Natural killer cell (primary cell): Measurements from ENCODE around the gene CARS1. TPM values are rescaled to one million over a fixed set of nuclear protein-coding genes. Genes with fewer than 3 reads are reported as not detected.
A peak's percentile ranks its signal among the peaks of the same experiment; 100 is the strongest.

Source experiments
- ATAC-seq, 3 donors: fragments of 150-1000 bp in 2 of 3; fragments of 200-7000 bp in 1 of 3; cut with Tn5 transposase; 1 replicate in 1 of 3; 2 replicates in 2 of 3; pipeline ENCODE4 v1.10.0; 2021; ENCODE audit warnings: mild to moderate bottlenecking in 2 of 3, moderate library complexity in 2 of 3
- DNase-seq, 2 donors: peaks; one replicate each; pipeline versions ENCODE4 v3.0.0 to v3.0.0-alpha.2; 2013 to 2021; ENCODE audit warnings: mixed read lengths in 1 of 2
- H3K27ac ChIP-seq: one replicate; pipeline ENCODE4 v1.5.1; 2013; ENCODE audit warnings: mild to moderate bottlenecking, low read length
- H3K27me3 ChIP-seq: one replicate; pipeline ENCODE4 v1.6.1; 2013; ENCODE audit warnings: low read length; ENCODE audit not compliant: control insufficient read depth, insufficient read depth
- H3K36me3 ChIP-seq: one replicate; pipeline ENCODE4 v1.6.1; 2013; ENCODE audit warnings: low read length; ENCODE audit not compliant: control insufficient read depth, insufficient read depth
- H3K4me1 ChIP-seq: one replicate; pipeline ENCODE4 v1.6.1; 2013; ENCODE audit warnings: low read length; ENCODE audit not compliant: control insufficient read depth, insufficient read depth
- H3K4me3 ChIP-seq: one replicate; pipeline ENCODE4 v1.5.1; 2013; ENCODE audit warnings: low read length
- H3K9me3 ChIP-seq: one replicate; pipeline ENCODE4 v1.6.1; 2013; ENCODE audit warnings: low read length; ENCODE audit not compliant: control insufficient read depth, insufficient read depth
- H3K27ac Mint-ChIP-seq, 2 donors: one replicate each; pipeline ENCODE4 v1.8.0; 2022; ENCODE audit warnings: mild to moderate bottlenecking in 2 of 2, mixed read lengths in 2 of 2, moderate library complexity in 1 of 2
- H3K27me3 Mint-ChIP-seq, 2 donors: one replicate each; pipeline ENCODE4 v1.8.0; 2022; ENCODE audit warnings: low read depth in 2 of 2, mixed read lengths in 2 of 2
- H3K36me3 Mint-ChIP-seq: one replicate; pipeline ENCODE4 v1.8.0; 2022; ENCODE audit warnings: mixed read lengths
- H3K4me1 Mint-ChIP-seq, 2 donors: one replicate each; pipeline ENCODE4 v1.8.0; 2022; ENCODE audit warnings: mixed read lengths in 2 of 2
- H3K4me3 Mint-ChIP-seq: one replicate; pipeline ENCODE4 v1.8.0; 2022; ENCODE audit warnings: mild to moderate bottlenecking, moderate library complexity, mixed read lengths
- H3K9me3 Mint-ChIP-seq, 2 donors: one replicate each; pipeline ENCODE4 v1.8.0; 2022; ENCODE audit warnings: mixed read lengths in 2 of 2
- WGBS: methylation state at CpG from one replicate; pipeline ENCODE4 v1.1.7; 2013; ENCODE audit warnings: missing lambda C conversion rate; ENCODE audit not compliant: insufficient coverage; 5-methylcytosine and 5-hydroxymethylcytosine counted together
- intact Hi-C: fragments of 100-400 bp; cut with micrococcal nuclease; formaldehyde crosslinking; loops from one replicate; pipeline ENCODE4 v1.14.2; 2022
- total RNA-seq, 4 donors: library from RNA; stranded (reverse); fragments of 120-200 nt in 1 of 4; gene quantifications; one replicate each; pipeline versions ENCODE4 v1.2.3 to v1.2.4, GENCODE V29; 2013 to 2022
- TF ChIP-seq, protein P1 (sequence below): fragments of 200-600 bp; IDR thresholded peaks from one replicate; pipeline ENCODE4 v1.8.0; 2022; ENCODE audit warnings: antibody characterized with exemption

The CARS1 gene
- total RNA-seq, 3 donors from 2014 or later (not counting 1 experiment from before 2014, with no cell fraction given), result 47.9 to 51.3 (median 50.3) TPM

DNA sequence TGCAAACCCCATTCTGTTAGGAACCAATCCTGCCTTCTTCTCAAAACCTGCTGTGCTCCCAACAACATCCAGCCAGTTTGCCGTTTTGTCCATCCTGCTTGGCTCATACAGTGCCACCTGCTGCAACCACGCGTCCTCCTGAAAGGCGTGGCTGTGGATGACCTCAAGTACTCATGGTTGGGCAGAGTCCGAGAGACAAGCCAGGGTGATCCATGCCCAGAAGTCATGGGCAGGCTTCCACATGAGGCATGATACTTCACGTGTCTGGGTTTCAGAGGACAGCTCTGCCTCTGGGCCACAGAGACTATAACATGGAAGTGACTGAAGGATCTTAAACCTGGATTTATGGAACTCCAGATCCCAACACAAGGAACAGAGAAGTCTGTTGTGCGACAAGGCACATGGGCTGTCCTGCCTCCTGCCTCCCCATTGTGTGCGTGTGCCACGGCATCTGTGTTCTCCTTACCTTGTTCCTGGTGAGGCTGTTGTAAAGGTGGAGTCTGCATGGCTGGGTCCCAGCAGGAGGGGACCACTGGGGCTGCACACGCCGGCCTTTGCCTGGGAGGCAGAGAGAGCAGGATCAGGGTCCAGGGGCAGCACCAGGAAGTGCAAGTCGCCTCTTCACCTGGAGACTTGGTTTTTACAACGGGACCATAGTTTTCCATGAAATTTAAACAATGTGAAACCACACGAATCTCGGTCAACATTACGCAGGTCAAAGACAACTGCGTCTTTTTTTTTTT is 15.4 kb downstream of the CARS1 start:
- intact Hi-C loops, result no loop called here
- Mint-ChIP-seq H3K4me1 (peaks cover 14 to 40% of the 10 kb centered on the region in 2 donors), H3K36me3 (no peaks in the 10 kb centered on the region), H3K27me3 (no peaks in the 10 kb centered on the region), H3K27ac (no peak overlapping the region), H3K4me3 (no peak overlapping the region), H3K9me3 (no peaks in the 10 kb centered on the region)
- DNase-seq, result no peak
- TF ChIP-seq, protein P1, sequence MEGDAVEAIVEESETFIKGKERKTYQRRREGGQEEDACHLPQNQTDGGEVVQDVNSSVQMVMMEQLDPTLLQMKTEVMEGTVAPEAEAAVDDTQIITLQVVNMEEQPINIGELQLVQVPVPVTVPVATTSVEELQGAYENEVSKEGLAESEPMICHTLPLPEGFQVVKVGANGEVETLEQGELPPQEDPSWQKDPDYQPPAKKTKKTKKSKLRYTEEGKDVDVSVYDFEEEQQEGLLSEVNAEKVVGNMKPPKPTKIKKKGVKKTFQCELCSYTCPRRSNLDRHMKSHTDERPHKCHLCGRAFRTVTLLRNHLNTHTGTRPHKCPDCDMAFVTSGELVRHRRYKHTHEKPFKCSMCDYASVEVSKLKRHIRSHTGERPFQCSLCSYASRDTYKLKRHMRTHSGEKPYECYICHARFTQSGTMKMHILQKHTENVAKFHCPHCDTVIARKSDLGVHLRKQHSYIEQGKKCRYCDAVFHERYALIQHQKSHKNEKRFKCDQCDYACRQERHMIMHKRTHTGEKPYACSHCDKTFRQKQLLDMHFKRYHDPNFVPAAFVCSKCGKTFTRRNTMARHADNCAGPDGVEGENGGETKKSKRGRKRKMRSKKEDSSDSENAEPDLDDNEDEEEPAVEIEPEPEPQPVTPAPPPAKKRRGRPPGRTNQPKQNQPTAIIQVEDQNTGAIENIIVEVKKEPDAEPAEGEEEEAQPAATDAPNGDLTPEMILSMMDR, result no peak
- Histone ChIP-seq H3K4me3 (no peak overlapping the region), H3K27me3 (no peaks in the 10 kb centered on the region), H3K4me1 (peaks cover 16% of the 10 kb centered on the region), H3K27ac (no peak overlapping the region), H3K9me3 (no peaks in the 10 kb centered on the region), H3K36me3 (peaks cover 44% of the 10 kb centered on the region)
- no peak for ATAC-seq
- 95% methylated on average over 17 of the region's 17 CpGs for WGBS

DNA sequence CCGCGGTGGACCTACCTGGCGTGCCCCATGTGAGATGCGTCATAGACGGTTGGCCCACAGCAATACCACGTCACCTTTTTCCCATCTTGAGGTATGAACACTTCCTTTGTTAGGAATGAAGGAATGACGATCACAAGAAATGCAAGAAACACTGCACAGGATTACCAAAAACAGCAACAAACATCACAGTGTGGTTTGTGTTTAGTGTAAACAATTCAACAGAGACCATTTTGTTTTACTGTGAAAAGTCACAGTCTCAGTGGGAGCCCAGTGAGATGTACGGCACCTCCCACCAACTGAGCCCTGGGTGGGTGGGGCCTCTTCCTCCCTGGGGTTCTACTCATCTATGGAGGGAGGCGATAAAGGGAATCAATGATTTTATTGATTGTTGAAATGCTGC is 16.3 kb downstream of the CARS1 start:
- no peak for DNase-seq
- Histone ChIP-seq H3K9me3 (no peaks in the 10 kb centered on the region), H3K4me3 (no peak overlapping the region), H3K4me1 (peaks cover 23% of the 10 kb centered on the region), H3K27ac (no peak overlapping the region), H3K27me3 (no peaks in the 10 kb centered on the region), H3K36me3 (peaks cover 49% of the 10 kb centered on the region)
- TF ChIP-seq, protein P1, result no peak
- Mint-ChIP-seq H3K4me3 (no peak overlapping the region), H3K36me3 (no peaks in the 10 kb centered on the region), H3K4me1 (peaks cover 23 to 50% of the 10 kb centered on the region in 2 donors), H3K27me3 (no peaks in the 10 kb centered on the region), H3K9me3 (no peaks in the 10 kb centered on the region), H3K27ac (no peak overlapping the region)
- intact Hi-C loops, result no loop called here
- no peak for ATAC-seq
- 98% methylated on average over 7 of the region's 9 CpGs for WGBS

DNA sequence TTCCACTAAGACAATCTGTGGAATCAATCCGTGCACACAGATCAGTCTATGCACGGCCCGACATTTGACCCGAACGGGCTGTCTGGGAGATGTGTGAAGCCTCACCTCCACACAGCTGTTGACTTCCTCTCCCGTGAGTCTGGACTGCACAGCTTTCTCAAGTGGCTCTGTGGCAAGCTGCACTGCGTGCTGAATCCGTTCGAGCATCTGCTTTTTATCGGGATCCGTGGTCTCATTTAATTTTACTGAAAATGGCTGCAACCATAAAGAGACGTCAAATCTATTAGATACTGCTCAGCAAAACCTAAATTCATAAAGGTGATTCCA is 19.3 kb downstream of the CARS1 start:
- Mint-ChIP-seq H3K36me3 (no peaks in the 10 kb centered on the region), H3K27me3 (no peaks in the 10 kb centered on the region), H3K4me3 (peak overlapping the region; percentile 45), H3K4me1 (peaks cover 26 to 36% of the 10 kb centered on the region in 2 donors), H3K27ac (no peak overlapping the region), H3K9me3 (no peaks in the 10 kb centered on the region)
- ATAC-seq (no peak), DNase-seq (no peak)
- no peak overlapping the region for H3K27ac ChIP-seq
- TF ChIP-seq, protein P1, result no peak
- no peak overlapping the region for H3K4me3 ChIP-seq
- intact Hi-C loops, result loop anchor here (1.0 to 2.0 kb wide), 2 partner anchors 53 to 179 kb away; no protein-coding TSS in a partner anchor
- no peaks in the 10 kb centered on the region for H3K27me3 ChIP-seq
- H3K9me3 ChIP-seq, result no peaks in the 10 kb centered on the region
- H3K36me3 ChIP-seq, result peaks cover 59% of the 10 kb centered on the region
- H3K4me1 ChIP-seq, result peaks cover 31% of the 10 kb centered on the region
- WGBS, result 61% methylated on average over 12 of the region's 12 CpGs
